Prostate gland (tissue), 2 donors: ENCODE results near the gene SSBP3.

Experiments
- CTCF ChIP-seq, 4 experiments: fragments of 200-600 bp in 2 of 4; fragments of 450-650 bp in 2 of 4; sonication (generic) in 2 of 4; IDR thresholded peaks; 1 replicate in 3 of 4; 2 replicates in 1 of 4; pipeline ENCODE4 v1.5.1; 2016 to 2019; ENCODE audit warnings: antibody characterized with exemption in 4 of 4, mild to moderate bottlenecking in 2 of 4, moderate library complexity in 2 of 4
- POLR2A ChIP-seq: fragments of 450-650 bp; IDR thresholded peaks from one replicate; pipeline ENCODE4 v1.6.1; 2016; ENCODE audit warnings: antibody characterized with exemption, mild to moderate bottlenecking
- POLR2AphosphoS5 ChIP-seq: sonication (generic); formaldehyde crosslinking; IDR thresholded peaks from one replicate; pipeline ENCODE4 v1.6.1; 2017; ENCODE audit warnings: antibody characterized with exemption

GRCh38 chr1:54402896-54403295, 3.3 kb downstream of the SSBP3 start:
- TF ChIP-seq CTCF (IDR thresholded peaks at IDR 0.05) = no peak
- TF ChIP-seq POLR2AphosphoS5 = no peak
- no peak for TF ChIP-seq POLR2A
